Stimulated activated CD8-positive, alpha-beta memory T cell treated with anti-CD3 and anti-CD28 coated beads, Interleukin-7, amount 100 ng/mL, for 4 hours (primary cell): Measurements from ENCODE around the gene RSAD2.
"Not testable (repeated sequence)": the region's sequence is repeated elsewhere in the genome, so short reads cannot be mapped to it uniquely, and the experiment has no call there.

Experiments
- DNase-seq, 2 donors: peaks; one replicate each; pipeline ENCODE4 v3.0.0-alpha.2; 2020; ENCODE audit warnings: low read depth in 2 of 2

The RSAD2 gene

DNA sequence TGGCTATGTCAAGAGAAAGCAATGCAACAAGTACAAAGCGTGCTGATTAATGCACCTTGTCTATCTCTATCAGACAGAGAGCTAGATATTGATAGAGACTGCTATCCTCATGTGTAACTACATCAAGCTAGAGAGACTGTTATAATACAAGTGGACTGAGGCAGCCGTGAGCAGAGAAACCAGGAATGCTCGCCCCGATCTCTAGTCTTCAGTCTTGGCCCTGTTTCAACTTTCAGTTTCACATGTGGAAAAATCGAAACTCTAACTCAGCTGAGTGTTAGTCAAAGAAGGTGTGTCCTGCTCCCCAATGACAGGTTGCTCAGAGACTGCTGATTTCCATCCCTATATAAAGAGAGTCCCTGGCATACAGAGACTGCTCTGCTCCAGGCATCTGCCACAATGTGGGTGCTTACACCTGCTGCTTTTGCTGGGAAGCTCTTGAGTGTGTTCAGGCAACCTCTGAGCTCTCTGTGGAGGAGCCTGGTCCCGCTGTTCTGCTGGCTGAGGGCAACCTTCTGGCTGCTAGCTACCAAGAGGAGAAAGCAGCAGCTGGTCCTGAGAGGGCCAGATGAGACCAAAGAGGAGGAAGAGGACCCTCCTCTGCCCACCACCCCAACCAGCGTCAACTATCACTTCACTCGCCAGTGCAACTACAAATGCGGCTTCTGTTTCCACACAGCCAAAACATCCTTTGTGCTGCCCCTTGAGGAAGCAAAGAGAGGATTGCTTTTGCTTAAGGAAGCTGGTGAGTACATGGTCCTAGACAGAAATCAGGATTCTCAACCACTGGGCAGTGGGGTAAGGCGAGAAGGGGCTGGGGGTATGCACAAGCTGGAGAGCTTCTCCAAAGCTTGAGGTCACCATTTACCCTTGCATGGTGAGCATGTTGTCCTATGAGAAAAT lies at the start of gene RSAD2:
Gene RSAD2 (plus strand): TSS at position 376 of the 903 bp plus-strand sequence. CDS start 24 bp downstream, at position 400.
- DNase-seq = no peak

GRCh38 chr2:6828299-6828584 lies 49.3 kb upstream of the RSAD2 start:
- no peak for DNase-seq

DNA sequence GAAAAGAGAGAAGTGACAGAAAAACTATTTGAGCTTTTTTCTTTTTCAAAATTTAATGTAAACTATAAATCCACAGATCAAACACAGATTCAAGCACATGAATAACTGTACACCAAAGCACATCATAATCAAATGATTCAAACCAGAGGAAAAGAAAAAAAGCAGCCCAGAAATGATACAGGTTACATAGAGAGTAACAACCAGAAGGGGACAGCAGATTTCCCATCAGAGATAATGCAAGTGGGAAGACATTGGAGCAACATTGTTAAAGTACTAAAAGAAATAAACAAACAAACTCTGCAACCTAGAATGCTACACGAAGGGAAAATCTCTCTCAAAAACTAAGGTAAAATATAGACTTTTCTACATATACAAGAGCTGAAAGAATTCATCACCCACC lies 46.3 kb upstream of the RSAD2 start:
- DNase-seq = no peak

DNA sequence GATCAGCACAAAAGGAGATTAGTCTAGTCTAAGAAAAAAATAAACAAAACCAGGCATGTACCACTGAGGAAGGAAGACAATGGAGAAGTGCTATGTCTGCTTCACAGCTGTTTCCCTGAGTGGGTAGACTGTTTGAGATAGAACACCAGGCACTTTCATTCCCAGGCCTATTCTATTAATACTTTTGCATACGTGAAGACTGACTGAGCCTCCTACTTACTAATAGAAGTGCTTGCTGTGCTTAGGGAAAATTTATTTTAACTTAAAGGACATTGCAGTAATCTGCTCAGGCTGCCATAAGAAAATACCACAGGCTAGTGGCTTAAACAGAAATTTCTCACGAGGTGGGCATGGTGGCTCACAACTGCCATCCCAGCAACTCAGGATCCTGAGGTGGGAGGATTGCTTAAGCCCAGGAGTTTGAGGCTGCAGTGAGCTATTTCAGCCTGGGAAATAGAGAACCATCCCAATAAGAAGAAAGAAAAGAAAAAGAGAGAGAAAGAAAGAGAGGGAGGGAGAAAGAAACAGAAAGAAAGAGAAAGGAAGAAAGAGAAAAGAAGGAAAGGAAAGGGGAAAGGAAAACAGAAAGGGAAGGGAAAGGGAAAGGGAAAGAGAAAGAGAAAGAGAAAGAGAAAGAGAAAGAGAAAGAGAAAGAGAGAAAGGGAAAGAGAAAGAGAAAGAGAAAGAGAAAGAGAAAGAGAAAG lies 44.8 kb upstream of the RSAD2 start:
- no peak for DNase-seq

- no peak for DNase-seq
Observed at GRCh38 chr2:6833300-6833604, 44.3 kb upstream of the RSAD2 start.

DNA sequence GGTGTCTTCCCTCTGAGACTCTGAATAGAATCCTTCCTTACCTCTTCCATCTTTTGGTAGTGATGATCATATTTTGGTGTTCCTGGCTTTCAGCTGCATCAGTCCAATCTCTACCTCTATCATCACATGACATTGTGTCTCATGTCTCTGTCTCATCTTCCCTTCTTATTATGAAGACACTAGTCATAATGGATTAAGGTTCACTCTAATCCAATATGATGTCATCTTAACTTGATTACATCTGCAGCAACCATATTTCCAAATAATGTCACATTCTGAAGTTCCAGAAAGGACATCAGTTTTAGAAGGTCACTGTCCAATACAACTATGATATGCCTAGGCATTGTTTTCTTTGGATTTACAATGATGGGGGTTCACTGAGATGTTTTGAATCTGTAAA lies 43.4 kb upstream of the RSAD2 start:
- DNase-seq = no peak

- DNase-seq = no peak
Observed at GRCh38 chr2:6835467-6835866, 42.1 kb upstream of the RSAD2 start.

DNA sequence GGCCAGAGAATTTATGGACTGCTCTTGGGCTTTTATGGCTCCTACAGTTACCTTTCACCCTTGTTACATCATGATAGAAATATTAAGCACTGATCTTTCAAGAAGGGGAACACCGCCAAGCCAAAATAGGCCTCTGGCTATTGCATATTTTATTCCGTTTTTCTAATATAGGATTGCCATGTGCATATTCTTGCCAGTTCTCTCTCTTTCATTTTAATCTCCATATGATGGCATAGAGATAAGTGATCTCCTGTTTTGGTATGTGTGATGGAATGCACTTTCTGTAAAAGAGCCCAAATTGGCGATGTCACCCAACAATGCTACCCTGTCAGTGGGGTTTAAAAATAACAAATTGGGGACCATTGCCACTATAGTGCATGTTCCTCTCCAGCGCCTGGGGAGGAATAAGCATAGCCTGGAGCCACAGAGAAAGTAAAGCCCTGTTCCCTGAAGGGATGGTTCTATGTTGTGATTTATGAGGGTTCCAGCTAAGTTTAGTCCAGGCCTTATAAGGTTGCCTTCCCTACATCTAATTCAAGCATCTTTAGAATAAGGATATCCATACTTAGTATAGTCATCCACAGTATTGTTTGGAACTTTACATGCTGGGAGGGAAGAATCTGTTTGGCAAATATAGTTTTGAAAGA lies 38.8 kb upstream of the RSAD2 start:
- DNase-seq = no peak

- DNase-seq = no peak
Observed at GRCh38 chr2:6841537-6842287, 35.9 kb upstream of the RSAD2 start.

GRCh38 chr2:6845312-6845711 lies 32.3 kb upstream of the RSAD2 start:
- no peak for DNase-seq

DNA sequence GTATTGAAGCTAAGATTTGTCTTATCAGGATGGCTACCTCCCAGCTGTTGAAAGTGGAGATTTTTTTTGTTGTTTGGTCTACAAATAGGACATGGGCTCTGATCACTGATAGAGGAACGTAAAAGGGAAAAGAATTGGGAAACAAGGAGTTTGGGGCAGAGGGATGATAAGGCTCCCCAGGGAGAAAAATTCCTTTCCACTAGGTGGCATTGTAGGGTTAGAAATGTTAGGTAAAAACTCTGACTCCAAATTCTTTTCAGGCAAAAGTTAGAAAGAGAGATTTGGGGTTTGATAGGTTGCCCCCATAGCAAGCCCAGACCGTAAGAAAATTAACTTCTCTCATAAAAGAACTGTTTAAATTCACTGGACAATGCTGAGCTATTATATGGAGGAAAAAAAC lies 31.7 kb upstream of the RSAD2 start:
- DNase-seq = no peak

DNA sequence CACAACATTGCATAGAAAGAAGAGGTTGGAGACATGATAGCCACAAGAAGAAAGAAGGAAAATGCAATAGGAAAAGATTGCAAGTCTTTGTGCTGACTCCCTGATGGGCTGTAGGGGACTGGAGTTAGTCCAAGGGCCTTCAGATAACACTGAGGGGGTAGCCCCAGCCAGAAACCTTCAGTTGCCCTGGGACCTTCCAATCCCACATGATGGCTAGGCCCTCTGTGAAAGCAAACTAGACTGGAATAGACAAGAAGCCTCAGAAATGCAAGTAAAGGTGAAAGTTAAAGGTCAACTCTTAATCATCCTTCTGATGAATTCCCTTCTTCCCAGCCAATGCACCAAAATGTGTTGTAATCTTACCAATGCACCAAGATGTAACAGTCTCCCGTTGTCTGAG lies 31.0 kb upstream of the RSAD2 start:
- no peak for DNase-seq

DNA sequence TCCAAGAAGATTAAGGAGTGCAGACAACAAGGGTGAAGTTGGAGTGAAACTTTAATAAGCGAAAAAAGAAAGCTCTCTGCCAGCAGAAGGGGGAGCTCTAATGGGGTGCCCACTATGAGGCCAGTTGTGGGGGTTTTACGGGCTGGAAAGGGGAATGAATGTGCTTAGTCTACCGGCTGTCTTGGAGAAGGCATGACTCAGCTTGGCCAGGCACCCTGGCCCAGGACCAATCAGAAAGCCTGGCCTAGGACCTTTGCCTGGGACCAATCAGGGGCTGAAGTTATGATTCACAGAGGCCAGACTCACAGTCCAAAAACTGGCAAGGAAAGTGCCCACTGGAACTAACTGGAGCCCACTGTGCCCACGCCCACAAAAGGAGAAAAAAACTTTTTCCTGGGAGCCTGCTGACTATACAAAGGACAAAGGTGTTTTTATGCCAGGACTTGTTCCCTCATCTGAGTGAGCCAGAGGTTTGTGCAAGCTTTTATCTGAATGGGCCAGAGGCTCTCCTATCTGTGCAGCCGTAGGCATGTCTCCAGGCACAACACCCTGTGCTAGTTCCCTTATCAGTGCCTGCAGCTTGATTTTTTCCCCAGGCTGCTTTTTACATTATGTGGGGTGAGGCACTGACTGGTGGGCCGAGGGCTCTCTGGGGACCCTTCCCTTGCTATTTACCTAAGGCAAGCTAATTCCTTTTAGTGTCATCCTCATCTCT lies 30.5 kb upstream of the RSAD2 start:
- no peak for DNase-seq

GRCh38 chr2:6852195-6852594 lies 25.4 kb upstream of the RSAD2 start:
- no peak for DNase-seq

DNA sequence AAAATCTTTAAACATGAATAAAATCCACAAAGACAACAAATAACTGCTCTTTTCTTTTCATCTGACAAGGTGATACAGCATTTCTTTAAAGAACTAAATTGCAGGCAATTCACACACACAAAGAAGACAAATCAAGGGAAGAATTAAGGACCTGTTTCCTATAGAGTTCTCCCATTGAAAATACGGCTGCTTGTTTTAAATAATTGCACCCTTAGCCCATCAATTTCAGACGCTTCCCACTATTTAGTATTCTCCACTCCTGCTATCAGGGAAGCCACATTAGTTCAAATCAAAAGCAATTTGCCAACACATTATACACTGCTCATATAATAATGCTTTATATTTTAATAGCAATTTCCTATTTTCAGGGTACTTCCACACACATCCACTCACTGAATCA lies 23.2 kb upstream of the RSAD2 start:
- DNase-seq = no peak

GRCh38 chr2:6855860-6856547 lies 21.6 kb upstream of the RSAD2 start:
- DNase-seq = no peak

GRCh38 chr2:6856548-6856920 lies 21.0 kb upstream of the RSAD2 start:
- DNase-seq = no peak

DNA sequence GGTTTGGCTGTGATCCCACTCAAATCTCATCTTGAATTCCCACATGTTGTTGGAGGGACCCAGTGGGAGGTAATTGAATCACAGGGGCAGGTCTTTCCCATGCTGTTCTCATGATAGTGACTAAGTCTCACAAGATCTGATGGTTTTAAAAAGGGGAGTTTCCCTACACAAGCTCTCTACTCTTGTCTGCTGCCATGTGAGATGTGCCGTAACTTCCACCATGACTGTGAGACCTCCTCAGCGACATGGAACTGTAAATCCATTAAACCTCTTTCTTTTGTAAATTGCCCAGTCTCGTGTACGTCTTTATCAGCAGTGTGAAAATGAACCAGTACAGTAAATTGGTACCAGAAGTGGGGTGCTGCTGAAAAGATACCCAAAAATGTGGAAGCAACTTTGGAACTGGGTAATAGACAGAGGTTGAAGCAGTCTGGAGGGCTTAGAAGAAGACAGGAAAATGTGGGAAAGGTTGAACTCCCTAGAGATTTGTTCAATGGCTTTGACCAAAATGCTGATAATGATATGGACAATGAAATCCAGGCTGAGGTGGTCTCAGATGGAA lies 19.0 kb upstream of the RSAD2 start:
- not testable (repeated sequence) for DNase-seq

- no peak for DNase-seq
Observed at GRCh38 chr2:6860296-6860695, 17.3 kb upstream of the RSAD2 start.

DNA sequence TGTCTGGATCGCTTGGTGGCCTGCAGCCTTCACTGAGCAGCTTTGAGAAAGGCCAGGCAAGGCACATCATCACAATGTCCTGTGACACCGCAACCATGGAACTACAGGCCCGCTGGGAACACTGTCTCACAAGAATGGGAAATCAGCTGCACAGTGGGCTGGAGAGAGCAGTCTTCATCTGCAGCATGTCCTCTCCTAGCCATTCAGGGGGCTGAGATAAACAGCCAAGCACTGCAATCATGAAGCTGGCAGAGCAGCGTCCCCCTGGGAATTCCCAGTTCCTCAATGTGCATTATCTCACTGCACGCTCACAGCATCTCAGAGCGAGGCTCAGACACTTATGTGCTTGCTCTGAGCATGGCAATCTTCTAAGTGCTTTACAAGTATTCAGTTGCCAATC lies 13.8 kb upstream of the RSAD2 start:
- no peak for DNase-seq

GRCh38 chr2:6864231-6864754 lies 13.3 kb upstream of the RSAD2 start:
- no peak for DNase-seq
